Activated T-helper 17 cell treated with anti-CD3 and anti-CD28 coated beads, Interleukin-2, amount 50 U/mL, for 72 hours (primary cell): ENCODE measurements around the gene LCE1C. TPM values are rescaled to one million over a fixed set of nuclear protein-coding genes. Genes with fewer than 3 reads are reported as not detected.

Source experiments
- total RNA-seq, 2 donors: library from RNA; stranded (reverse); gene quantifications; one replicate each; pipeline ENCODE4 v1.2.3, GENCODE V29; 2022

Gene LCE1C
- total RNA-seq, 2 donors from 2014 or later, result not detected

Other genes starting within 250 kb of the LCE1C start
- gene LCE3E, start 239.9 kb downstream of the LCE1C start, total RNA-seq, result not detected
- gene LCE3D, start 226.1 kb downstream of the LCE1C start, total RNA-seq, result not detected
- not detected for gene LCE3C, start 206.4 kb downstream of the LCE1C start, total RNA-seq
- gene LCE3B, start 192.8 kb downstream of the LCE1C start, total RNA-seq, result not detected
- not detected for gene LCE3A, start 183.5 kb downstream of the LCE1C start, total RNA-seq
- not detected for gene LCE2D, start 143.3 kb downstream of the LCE1C start, total RNA-seq
- not detected for gene LCE2C, start 131.4 kb downstream of the LCE1C start, total RNA-seq
- gene LCE2B, start 120.5 kb downstream of the LCE1C start, total RNA-seq, result not detected
- gene LCE2A, start 108.3 kb downstream of the LCE1C start, total RNA-seq, result not detected
- gene LCE4A, start 98.5 kb downstream of the LCE1C start, total RNA-seq, result not detected
- gene KPRP, start 48.6 kb downstream of the LCE1C start, total RNA-seq, result not detected
- not detected for gene LCE1F, start 31.5 kb downstream of the LCE1C start, total RNA-seq
- not detected for gene LCE1E, start 20.4 kb downstream of the LCE1C start, total RNA-seq
- gene LCE1D, start 9.9 kb downstream of the LCE1C start, total RNA-seq, result not detected
- not detected for gene LCE1B, start 5.3 kb upstream of the LCE1C start, total RNA-seq
- not detected for gene LCE1A, start 20.8 kb upstream of the LCE1C start, total RNA-seq
- not detected for gene LCE6A, start 36.2 kb upstream of the LCE1C start, total RNA-seq
- gene LCE7A, start 53.3 kb upstream of the LCE1C start, total RNA-seq, result not detected
- not detected for gene SMCP, start 71.7 kb upstream of the LCE1C start, total RNA-seq
- gene IVL, start 101.9 kb upstream of the LCE1C start, total RNA-seq, result not detected
- not detected for gene SPRR5, start 140.6 kb upstream of the LCE1C start, total RNA-seq
- gene SPRR4, start 164.0 kb upstream of the LCE1C start, total RNA-seq, result not detected
- not detected for gene SPRR1A, start 177.4 kb upstream of the LCE1C start, total RNA-seq
- not detected for gene SPRR3, start 195.1 kb upstream of the LCE1C start, total RNA-seq
- not detected for gene SPRR1B, start 224.6 kb upstream of the LCE1C start, total RNA-seq
- gene SPRR2D, start 234.5 kb upstream of the LCE1C start, total RNA-seq, result not detected